Fibroblast of lung (primary cell): Measurements from ENCODE around the gene EPS8L1. TPM values are rescaled to one million over a fixed set of nuclear protein-coding genes. Genes with fewer than 3 reads are reported as not detected.
"Not testable (repeated sequence)": the region's sequence is repeated elsewhere in the genome, so short reads cannot be mapped to it uniquely, and the experiment has no call there.

Experiments
- DNase-seq, 2 donors: peaks; one replicate each; pipeline versions ENCODE4 v3.0.0 to v3.0.0-alpha.2; 2010; ENCODE audit warnings: low read depth in 2 of 2
- H2AFZ ChIP-seq: 2 replicates; pipeline ENCODE4 v1.5.1; 2012; ENCODE audit warnings: low read length, control low read depth, inconsistent platforms
- H3K27ac ChIP-seq: 2 replicates; pipeline ENCODE4 v1.5.1; 2011; ENCODE audit warnings: low read length, control low read depth; ENCODE audit not compliant: insufficient read depth
- H3K27me3 ChIP-seq: 2 replicates; pipeline ENCODE4 v1.5.1; 2011; ENCODE audit warnings: mild to moderate bottlenecking, low read length; ENCODE audit not compliant: control insufficient read depth, insufficient read depth
- H3K36me3 ChIP-seq: 2 replicates; pipeline ENCODE4 v1.5.1; 2011; ENCODE audit warnings: low read length; ENCODE audit not compliant: control insufficient read depth, insufficient read depth
- H3K4me1 ChIP-seq: 2 replicates; pipeline ENCODE4 v1.5.1; 2011; ENCODE audit warnings: low read length; ENCODE audit not compliant: control insufficient read depth, insufficient read depth; ENCODE audit errors: extremely low read depth
- H3K4me2 ChIP-seq: 2 replicates; pipeline ENCODE4 v1.5.1; 2011; ENCODE audit warnings: low read length, control low read depth; ENCODE audit not compliant: insufficient read depth; ENCODE audit errors: extremely low read depth
- H3K4me3 ChIP-seq, 4 experiments: fragments of 200-600 bp in 1 of 4; sonication (generic) in 1 of 4; replicated peaks in 1 of 4; 2 replicates each; pipeline ENCODE4 v1.5.1; 2011 to 2016; ENCODE audit warnings: low read length in 4 of 4, low read depth in 3 of 4, mild to moderate bottlenecking in 3 of 4, control low read depth in 2 of 4, inconsistent platforms in 1 of 4, mixed read lengths in 1 of 4; ENCODE audit not compliant: insufficient read depth in 1 of 4; ENCODE audit errors: control extremely low read depth in 1 of 4
- H3K79me2 ChIP-seq: 2 replicates; pipeline ENCODE4 v1.5.1; 2012; ENCODE audit warnings: mild to moderate bottlenecking, low read length, inconsistent platforms; ENCODE audit not compliant: control insufficient read depth, insufficient read depth
- H3K9ac ChIP-seq: 2 replicates; pipeline ENCODE4 v1.5.1; 2011; ENCODE audit warnings: mild to moderate bottlenecking, low read length, control low read depth; ENCODE audit not compliant: insufficient read depth
- H3K9me3 ChIP-seq: 2 replicates; pipeline ENCODE4 v1.5.1; 2012; ENCODE audit warnings: low read depth, low read length; ENCODE audit not compliant: control insufficient read depth, insufficient read depth
- H4K20me1 ChIP-seq: 2 replicates; pipeline ENCODE4 v1.5.1; 2011; ENCODE audit warnings: low read length; ENCODE audit not compliant: control insufficient read depth, insufficient read depth; ENCODE audit errors: extremely low read depth
- EZH2 ChIP-seq: IDR thresholded peaks from 2 replicates; pipeline ENCODE4 v1.5.1; 2012; ENCODE audit warnings: low read length, control low read depth, mild to moderate bottlenecking; ENCODE audit errors: missing control alignments
- polyA plus RNA-seq, 2 donors: library from polyadenylated mRNA; depleted of rRNA in 1 of 2; stranded (reverse) in 1 of 2; unstranded in 1 of 2; fragments of >200 nt; gene quantifications; 2 replicates each; pipeline ENCODE4 v1.2.1, GENCODE V29; 2011 to 2012; ENCODE audit warnings: missing spikeins in 1 of 2
- total RNA-seq: library from RNA; depleted of rRNA; stranded (reverse); fragments of >200 nt; gene quantifications from 2 replicates; pipeline ENCODE4 v1.2.1, GENCODE V29; 2014
- TF ChIP-seq, protein P1 (sequence below), 2 donors: IDR thresholded peaks in 1 of 2; conservative IDR thresholded peaks in 1 of 2; 1 replicate in 1 of 2; 2 replicates in 1 of 2; pipeline ENCODE4 v1.5.1; 2011 to 2012; ENCODE audit warnings: low read length in 2 of 2, control low read depth in 1 of 2, inconsistent platforms in 1 of 2, low read depth in 1 of 2, mild to moderate bottlenecking in 1 of 2

Gene EPS8L1
- total and polyA plus RNA-seq, 2 donors (not counting 1 experiment from before 2014, with no cell fraction given): 0.17 to 1.9 TPM

DNA sequence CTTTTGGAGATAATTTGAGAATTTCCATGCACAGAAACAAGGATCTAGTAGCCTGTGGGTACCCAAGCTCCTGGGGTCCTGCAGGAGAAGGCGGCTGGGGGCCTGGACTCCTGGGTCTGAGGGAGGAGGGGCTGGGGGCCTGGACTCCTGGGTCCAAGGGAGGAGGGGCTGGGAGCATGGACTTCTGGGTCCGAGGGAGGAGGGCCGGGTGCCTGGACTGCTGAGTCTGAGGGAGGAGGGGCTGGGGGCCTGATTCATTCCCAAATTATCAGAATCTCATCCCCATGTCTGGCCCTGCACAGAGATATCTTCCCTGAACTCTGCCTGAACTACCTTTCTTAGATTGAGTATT lies 12.2 kb upstream of the EPS8L1 start:
- Histone ChIP-seq H3K79me2 (no peaks in the 10 kb centered on the region), H3K4me2 (no peak overlapping the region), H3K4me1 (no peaks in the 10 kb centered on the region), H3K27ac (no peak overlapping the region), H3K36me3 (no peaks in the 10 kb centered on the region), H3K27me3 (peaks cover 9% of the 10 kb centered on the region), H3K9ac (no peak overlapping the region), H3K9me3 (no peaks in the 10 kb centered on the region), H3K4me3 (peak overlapping the region in 2 of 4 experiments; percentile 61 to 78), H4K20me1 (no peaks in the 10 kb centered on the region), H2AFZ (no peak overlapping the region)
- TF ChIP-seq, protein P1, sequence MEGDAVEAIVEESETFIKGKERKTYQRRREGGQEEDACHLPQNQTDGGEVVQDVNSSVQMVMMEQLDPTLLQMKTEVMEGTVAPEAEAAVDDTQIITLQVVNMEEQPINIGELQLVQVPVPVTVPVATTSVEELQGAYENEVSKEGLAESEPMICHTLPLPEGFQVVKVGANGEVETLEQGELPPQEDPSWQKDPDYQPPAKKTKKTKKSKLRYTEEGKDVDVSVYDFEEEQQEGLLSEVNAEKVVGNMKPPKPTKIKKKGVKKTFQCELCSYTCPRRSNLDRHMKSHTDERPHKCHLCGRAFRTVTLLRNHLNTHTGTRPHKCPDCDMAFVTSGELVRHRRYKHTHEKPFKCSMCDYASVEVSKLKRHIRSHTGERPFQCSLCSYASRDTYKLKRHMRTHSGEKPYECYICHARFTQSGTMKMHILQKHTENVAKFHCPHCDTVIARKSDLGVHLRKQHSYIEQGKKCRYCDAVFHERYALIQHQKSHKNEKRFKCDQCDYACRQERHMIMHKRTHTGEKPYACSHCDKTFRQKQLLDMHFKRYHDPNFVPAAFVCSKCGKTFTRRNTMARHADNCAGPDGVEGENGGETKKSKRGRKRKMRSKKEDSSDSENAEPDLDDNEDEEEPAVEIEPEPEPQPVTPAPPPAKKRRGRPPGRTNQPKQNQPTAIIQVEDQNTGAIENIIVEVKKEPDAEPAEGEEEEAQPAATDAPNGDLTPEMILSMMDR (conservative IDR thresholded peaks at IDR 0.05 in 1 of 2, IDR thresholded peaks at IDR 0.05 in 1 of 2; ENCODE audit: low read depth in 1 of 2, low read length in 2 of 2): no peak
- TF ChIP-seq EZH2: no peak
- DNase-seq: no peak

- not testable (repeated sequence) for H3K36me3 ChIP-seq, H3K9me3 ChIP-seq, H3K4me2 ChIP-seq, H3K4me1 ChIP-seq, H2AFZ ChIP-seq, H4K20me1 ChIP-seq, H3K9ac ChIP-seq, H3K27ac ChIP-seq, H3K4me3 ChIP-seq, DNase-seq, H3K79me2 ChIP-seq
- peaks cover 17% of the 10 kb centered on the region for H3K27me3 ChIP-seq
Observed at GRCh38 chr19:55065516-55065915, 10.2 kb upstream of the EPS8L1 start.

DNA sequence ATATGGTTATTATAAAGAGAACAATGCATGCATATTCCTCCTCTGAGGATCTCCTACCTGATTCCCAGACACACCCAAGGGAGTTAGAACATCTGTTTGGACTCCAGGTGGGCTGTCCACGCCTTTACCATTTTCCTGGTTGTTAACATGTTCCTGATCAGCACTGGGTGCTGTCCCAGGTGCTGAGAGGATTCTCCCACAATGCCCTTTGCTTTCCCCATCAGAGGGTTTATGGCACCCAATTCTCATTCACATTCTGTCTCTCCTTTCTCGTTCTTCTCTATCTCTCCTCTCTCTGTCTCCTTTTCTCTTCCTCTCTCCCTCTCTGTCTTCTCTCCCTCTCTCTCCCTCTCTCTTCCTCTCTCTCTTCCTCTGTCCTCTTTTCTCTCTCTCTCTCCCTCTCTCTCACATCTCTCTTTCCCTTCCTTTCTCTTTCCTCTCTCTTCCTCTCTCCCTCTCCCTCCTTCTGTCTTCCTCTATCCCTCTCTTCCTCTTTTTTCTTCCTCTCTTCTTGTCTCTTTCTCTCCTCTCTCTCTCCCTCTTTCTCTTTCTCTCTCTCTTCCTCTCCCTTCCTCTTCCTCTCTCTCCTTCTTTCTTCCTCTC lies 9.5 kb upstream of the EPS8L1 start:
- Histone ChIP-seq H3K9ac (no peak overlapping the region), H3K27me3 (peaks cover 17% of the 10 kb centered on the region), H2AFZ (no peak overlapping the region), H3K27ac (no peak overlapping the region), H3K4me1 (no peaks in the 10 kb centered on the region), H3K79me2 (no peaks in the 10 kb centered on the region), H3K9me3 (no peaks in the 10 kb centered on the region), H3K4me2 (no peak overlapping the region), H4K20me1 (no peaks in the 10 kb centered on the region), H3K36me3 (no peaks in the 10 kb centered on the region), H3K4me3 (no peak overlapping the region)
- no peak for TF ChIP-seq EZH2
- TF ChIP-seq, protein P1 (conservative IDR thresholded peaks at IDR 0.05 in 1 of 2, IDR thresholded peaks at IDR 0.05 in 1 of 2; ENCODE audit: low read depth in 1 of 2, low read length in 2 of 2): no peak
- DNase-seq: no peak
